ENCODE data around the gene FBXL7.

GRCh38 chr5:15929611-15930263 lies 429.8 kb downstream of the FBXL7 start:
- no peak for TF ChIP-seq EZH2phosphoT487 (IDR thresholded peaks at IDR 0.05; ENCODE audit: borderline replicate concordance, low read length)
- TF ChIP-seq CTCF (IDR thresholded peaks at IDR 0.05; ENCODE audit: low read depth, low read length, poor library complexity, severe bottlenecking) = no peak
